ENCODE measurements around the gene KLHDC7B. TPM values are rescaled to one million over a fixed set of nuclear protein-coding genes. Genes with fewer than 3 reads are reported as not detected.

KLHDC7B gene
- total and polyA plus RNA-seq, 2 of the 13 experiments (the other 11 are each of a cell fraction or from before 2014, with no cell fraction given): 0.11 TPM; not detected in 1

DNA sequence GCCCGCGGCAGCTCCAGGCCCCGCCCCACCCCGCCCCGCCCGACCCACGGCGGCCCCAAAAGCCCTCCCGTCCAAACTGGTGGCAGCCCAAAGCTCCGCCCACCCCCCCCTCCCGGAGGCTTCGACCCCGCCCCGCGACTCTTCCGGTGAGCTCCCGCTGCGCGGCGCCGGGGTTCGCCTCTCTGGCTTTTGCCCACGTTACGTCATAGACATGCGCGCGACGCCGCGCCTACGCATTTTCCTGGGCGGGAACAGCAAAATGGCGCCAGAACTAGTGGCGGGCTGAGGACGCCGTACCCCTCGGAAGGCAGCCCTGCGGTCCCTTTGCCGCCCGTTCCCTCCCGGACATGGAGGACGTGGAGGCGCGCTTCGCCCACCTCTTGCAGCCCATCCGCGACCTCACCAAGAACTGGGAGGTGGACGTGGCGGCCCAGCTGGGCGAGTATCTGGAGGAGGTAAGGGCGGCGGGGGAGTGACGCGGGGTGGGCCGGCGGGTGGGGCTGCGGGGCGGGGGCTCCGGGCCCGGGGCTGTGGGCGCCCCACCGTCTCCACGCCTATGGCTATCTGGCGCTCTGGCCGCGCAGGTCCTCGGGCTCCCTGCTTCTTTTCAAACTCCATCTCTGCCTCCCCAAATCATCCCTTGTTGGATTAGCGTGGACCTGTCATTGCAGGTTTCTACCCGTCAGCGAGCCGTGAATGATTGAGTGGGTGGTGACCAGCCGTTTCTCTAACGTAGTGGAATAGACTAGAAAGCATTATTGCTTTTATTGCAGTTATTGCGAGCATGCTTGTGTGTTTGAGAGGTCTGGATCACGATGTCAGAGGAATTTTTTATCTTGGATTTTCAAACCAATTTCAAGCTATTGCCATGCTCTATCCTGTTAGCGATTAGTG, 37.5 kb upstream of the KLHDC7B start, which contains the start of gene NCAPH2 (continued):
- TF ChIP-seq, protein P1, sequence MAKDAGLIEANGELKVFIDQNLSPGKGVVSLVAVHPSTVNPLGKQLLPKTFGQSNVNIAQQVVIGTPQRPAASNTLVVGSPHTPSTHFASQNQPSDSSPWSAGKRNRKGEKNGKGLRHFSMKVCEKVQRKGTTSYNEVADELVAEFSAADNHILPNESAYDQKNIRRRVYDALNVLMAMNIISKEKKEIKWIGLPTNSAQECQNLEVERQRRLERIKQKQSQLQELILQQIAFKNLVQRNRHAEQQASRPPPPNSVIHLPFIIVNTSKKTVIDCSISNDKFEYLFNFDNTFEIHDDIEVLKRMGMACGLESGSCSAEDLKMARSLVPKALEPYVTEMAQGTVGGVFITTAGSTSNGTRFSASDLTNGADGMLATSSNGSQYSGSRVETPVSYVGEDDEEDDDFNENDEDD (CRISPR knock-in tag; IDR thresholded peaks at IDR 0.05; ENCODE audit: borderline replicate concordance): peak; percentile 98
- TF ChIP-seq, protein P2, sequence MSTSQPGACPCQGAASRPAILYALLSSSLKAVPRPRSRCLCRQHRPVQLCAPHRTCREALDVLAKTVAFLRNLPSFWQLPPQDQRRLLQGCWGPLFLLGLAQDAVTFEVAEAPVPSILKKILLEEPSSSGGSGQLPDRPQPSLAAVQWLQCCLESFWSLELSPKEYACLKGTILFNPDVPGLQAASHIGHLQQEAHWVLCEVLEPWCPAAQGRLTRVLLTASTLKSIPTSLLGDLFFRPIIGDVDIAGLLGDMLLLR (CRISPR knock-in tag; IDR thresholded peaks at IDR 0.05): peak; percentile 54; the same call in 1 of the 2 replicates
- TF ChIP-seq ZFP36L2 (CRISPR knock-in tag; IDR thresholded peaks at IDR 0.05): no peak
- TF ChIP-seq ZFP82 (CRISPR knock-in tag; IDR thresholded peaks at IDR 0.05; ENCODE audit: borderline replicate concordance): no peak
- no peak for TF ChIP-seq SMYD3 (CRISPR knock-in tag; IDR thresholded peaks at IDR 0.05)
- TF ChIP-seq, protein P3, sequence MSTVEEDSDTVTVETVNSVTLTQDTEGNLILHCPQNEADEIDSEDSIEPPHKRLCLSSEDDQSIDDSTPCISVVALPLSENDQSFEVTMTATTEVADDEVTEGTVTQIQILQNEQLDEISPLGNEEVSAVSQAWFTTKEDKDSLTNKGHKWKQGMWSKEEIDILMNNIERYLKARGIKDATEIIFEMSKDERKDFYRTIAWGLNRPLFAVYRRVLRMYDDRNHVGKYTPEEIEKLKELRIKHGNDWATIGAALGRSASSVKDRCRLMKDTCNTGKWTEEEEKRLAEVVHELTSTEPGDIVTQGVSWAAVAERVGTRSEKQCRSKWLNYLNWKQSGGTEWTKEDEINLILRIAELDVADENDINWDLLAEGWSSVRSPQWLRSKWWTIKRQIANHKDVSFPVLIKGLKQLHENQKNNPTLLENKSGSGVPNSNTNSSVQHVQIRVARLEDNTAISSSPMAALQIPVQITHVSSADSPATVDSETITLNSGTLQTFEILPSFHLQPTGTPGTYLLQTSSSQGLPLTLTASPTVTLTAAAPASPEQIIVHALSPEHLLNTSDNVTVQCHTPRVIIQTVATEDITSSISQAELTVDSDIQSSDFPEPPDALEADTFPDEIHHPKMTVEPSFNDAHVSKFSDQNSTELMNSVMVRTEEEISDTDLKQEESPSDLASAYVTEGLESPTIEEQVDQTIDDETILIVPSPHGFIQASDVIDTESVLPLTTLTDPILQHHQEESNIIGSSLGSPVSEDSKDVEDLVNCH (CRISPR knock-in tag; IDR thresholded peaks at IDR 0.05): no peak
- TF ChIP-seq, protein P4, sequence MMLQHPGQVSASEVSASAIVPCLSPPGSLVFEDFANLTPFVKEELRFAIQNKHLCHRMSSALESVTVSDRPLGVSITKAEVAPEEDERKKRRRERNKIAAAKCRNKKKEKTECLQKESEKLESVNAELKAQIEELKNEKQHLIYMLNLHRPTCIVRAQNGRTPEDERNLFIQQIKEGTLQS (CRISPR knock-in tag; IDR thresholded peaks at IDR 0.05): 0 out of 2 replicates have a peak, but pooled peaks have one; percentile 50
- peak; percentile 38; the same call in 1 of the 2 replicates for TF ChIP-seq KDM5B (CRISPR knock-in tag; IDR thresholded peaks at IDR 0.05; ENCODE audit: borderline replicate concordance)
- TF ChIP-seq, protein P5, sequence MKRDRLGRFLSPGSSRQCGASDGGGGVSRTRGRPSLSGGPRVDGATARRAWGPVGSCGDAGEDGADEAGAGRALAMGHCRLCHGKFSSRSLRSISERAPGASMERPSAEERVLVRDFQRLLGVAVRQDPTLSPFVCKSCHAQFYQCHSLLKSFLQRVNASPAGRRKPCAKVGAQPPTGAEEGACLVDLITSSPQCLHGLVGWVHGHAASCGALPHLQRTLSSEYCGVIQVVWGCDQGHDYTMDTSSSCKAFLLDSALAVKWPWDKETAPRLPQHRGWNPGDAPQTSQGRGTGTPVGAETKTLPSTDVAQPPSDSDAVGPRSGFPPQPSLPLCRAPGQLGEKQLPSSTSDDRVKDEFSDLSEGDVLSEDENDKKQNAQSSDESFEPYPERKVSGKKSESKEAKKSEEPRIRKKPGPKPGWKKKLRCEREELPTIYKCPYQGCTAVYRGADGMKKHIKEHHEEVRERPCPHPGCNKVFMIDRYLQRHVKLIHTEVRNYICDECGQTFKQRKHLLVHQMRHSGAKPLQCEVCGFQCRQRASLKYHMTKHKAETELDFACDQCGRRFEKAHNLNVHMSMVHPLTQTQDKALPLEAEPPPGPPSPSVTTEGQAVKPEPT (CRISPR knock-in tag; IDR thresholded peaks at IDR 0.05; ENCODE audit: low read depth): no peak
- TF ChIP-seq, protein P6, sequence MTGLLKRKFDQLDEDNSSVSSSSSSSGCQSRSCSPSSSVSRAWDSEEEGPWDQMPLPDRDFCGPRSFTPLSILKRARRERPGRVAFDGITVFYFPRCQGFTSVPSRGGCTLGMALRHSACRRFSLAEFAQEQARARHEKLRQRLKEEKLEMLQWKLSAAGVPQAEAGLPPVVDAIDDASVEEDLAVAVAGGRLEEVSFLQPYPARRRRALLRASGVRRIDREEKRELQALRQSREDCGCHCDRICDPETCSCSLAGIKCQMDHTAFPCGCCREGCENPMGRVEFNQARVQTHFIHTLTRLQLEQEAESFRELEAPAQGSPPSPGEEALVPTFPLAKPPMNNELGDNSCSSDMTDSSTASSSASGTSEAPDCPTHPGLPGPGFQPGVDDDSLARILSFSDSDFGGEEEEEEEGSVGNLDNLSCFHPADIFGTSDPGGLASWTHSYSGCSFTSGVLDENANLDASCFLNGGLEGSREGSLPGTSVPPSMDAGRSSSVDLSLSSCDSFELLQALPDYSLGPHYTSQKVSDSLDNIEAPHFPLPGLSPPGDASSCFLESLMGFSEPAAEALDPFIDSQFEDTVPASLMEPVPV (CRISPR knock-in tag; IDR thresholded peaks at IDR 0.05): 0 out of 2 replicates have a peak, but pooled peaks have one; percentile 51
- TF ChIP-seq TBL1XR1 (IDR thresholded peaks at IDR 0.05; ENCODE audit: borderline replicate concordance, low read length, partially characterized antibody): no peak
- TF ChIP-seq, protein P7, sequence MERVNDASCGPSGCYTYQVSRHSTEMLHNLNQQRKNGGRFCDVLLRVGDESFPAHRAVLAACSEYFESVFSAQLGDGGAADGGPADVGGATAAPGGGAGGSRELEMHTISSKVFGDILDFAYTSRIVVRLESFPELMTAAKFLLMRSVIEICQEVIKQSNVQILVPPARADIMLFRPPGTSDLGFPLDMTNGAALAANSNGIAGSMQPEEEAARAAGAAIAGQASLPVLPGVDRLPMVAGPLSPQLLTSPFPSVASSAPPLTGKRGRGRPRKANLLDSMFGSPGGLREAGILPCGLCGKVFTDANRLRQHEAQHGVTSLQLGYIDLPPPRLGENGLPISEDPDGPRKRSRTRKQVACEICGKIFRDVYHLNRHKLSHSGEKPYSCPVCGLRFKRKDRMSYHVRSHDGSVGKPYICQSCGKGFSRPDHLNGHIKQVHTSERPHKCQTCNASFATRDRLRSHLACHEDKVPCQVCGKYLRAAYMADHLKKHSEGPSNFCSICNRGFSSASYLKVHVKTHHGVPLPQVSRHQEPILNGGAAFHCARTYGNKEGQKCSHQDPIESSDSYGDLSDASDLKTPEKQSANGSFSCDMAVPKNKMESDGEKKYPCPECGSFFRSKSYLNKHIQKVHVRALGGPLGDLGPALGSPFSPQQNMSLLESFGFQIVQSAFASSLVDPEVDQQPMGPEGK (CRISPR knock-in tag; IDR thresholded peaks at IDR 0.05): no peak; the same call in 1 of the 2 replicates
- TF ChIP-seq ZNF747 (CRISPR knock-in tag; IDR thresholded peaks at IDR 0.05; ENCODE audit: borderline replicate concordance): no peak
- no peak for TF ChIP-seq PHF5A (CRISPR knock-in tag; IDR thresholded peaks at IDR 0.05; ENCODE audit: low read depth, unreplicated experiment)
- no peak for TF ChIP-seq ZNF879 (CRISPR knock-in tag; IDR thresholded peaks at IDR 0.05)
- TF ChIP-seq ZNF451 (CRISPR knock-in tag; IDR thresholded peaks at IDR 0.05): 0 out of 2 replicates have a peak, but pooled peaks have one; percentile 33
- peak; percentile 64 for TF ChIP-seq MED1 (CRISPR knock-in tag; IDR thresholded peaks at IDR 0.05)
